ENCODE results near the gene LRRC59. TPM values are rescaled to one million over a fixed set of nuclear protein-coding genes. Genes with fewer than 3 reads are reported as not detected.

LRRC59 gene
- total RNA-seq, 1 experiment from 2014 or later, result 306 TPM

- TF ChIP-seq CTCF (IDR thresholded peaks at IDR 0.05; ENCODE audit: unreplicated experiment), result no peak
- intact Hi-C loops (cut with micrococcal nuclease), result no loop called here
- ChIA-PET POLR2A (interaction anchor here (0.5 to 2.9 kb wide), 15 partner anchors 8 to 169 kb away, joined by 3 to 15 read pairs (median 4); partner anchors contain the start of genes EME1, LRRC59, MRPL27 and RSAD1), CTCF (interaction anchor here (0.6 to 2.0 kb wide), 6 partner anchors 14 to 435 kb away, joined by 3 to 7 read pairs (median 3); no protein-coding TSS in a partner anchor)
- no peaks in the 10 kb centered on the region for H3K9me3 Mint-ChIP-seq (ENCODE audit: unreplicated experiment)
- H3K36me3 Mint-ChIP-seq (ENCODE audit: insufficient read depth, unreplicated experiment), result no peaks in the 10 kb centered on the region
- no peak for DNase-seq (ENCODE audit: unreplicated experiment)
- BruUV-seq (replicated peaks), result no TSS peak
- H3K4me1 Mint-ChIP-seq (ENCODE audit: insufficient read depth, unreplicated experiment), result peaks cover 22% of the 10 kb centered on the region
- no peaks in the 10 kb centered on the region for H3K27me3 Mint-ChIP-seq (ENCODE audit: insufficient read depth, unreplicated experiment)
- peak overlapping the region; percentile 90 for H3K27ac Mint-ChIP-seq (ENCODE audit: low read depth, unreplicated experiment)
- peak overlapping the region; percentile 88 for H3K4me3 Mint-ChIP-seq (ENCODE audit: unreplicated experiment)
Measured at GRCh38 chr17:50347117-50347893, 50.0 kb downstream of the LRRC59 start.

DNA sequence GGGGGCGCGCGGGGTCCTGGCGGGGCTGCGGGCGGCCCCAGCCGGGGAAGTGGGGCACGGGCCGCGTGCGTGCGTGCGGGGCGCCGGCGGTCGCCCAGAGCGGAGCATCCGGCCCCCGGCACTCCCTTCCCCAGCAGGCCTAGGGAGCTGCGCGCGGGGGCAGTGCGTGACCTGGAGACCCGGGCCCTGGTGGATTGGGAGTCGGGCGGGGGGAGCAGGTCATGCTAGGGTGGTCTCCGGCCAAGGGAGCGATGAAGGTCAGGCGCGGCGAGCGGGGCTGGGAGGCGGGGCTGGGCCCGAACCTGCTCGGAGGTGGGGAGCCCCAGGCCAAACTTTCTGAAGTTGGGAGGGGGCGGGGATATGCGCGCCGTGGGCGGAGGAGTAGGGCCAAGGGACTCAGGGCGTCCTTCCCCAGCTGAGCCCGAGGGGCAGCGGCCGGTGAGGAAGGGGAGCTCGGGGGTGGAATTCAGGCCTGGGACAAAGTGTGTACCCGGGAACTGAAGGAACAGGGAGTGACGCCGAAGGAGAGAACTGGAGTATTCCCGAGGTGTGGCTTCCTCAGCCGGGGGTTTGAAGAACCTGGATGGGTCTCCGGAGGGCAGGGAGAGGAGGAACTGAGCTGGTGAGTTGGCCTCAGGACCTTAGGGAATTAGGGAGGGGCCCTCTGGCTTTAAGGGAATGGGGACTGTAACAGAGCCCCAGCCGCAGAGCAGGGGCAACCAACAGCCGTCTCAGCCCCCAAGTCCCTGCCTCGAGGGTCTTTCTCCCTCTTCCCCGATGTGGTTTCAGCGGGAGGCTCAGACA lies 50.8 kb downstream of the LRRC59 start:
- ChIA-PET POLR2A (interaction anchor here (0.6 to 2.9 kb wide), 16 partner anchors 9 to 168 kb away, joined by 3 to 15 read pairs (median 4); partner anchors contain the start of genes EME1, LRRC59, MRPL27 and RSAD1), CTCF (interaction anchor here (0.5 to 2.0 kb wide), 2 partner anchors 16 to 285 kb away, joined by 3 to 7 read pairs; no protein-coding TSS in a partner anchor)
- no peaks in the 10 kb centered on the region for H3K9me3 Mint-ChIP-seq (ENCODE audit: unreplicated experiment)
- H3K4me3 Mint-ChIP-seq (ENCODE audit: unreplicated experiment), result peak overlapping the region; percentile 88
- no TSS peak for BruUV-seq (replicated peaks)
- peak; percentile 47 for DNase-seq (ENCODE audit: unreplicated experiment)
- no peak for TF ChIP-seq CTCF (IDR thresholded peaks at IDR 0.05; ENCODE audit: unreplicated experiment)
- peaks cover 15% of the 10 kb centered on the region for H3K4me1 Mint-ChIP-seq (ENCODE audit: insufficient read depth, unreplicated experiment)
- intact Hi-C loops (cut with micrococcal nuclease), result no loop called here
- H3K36me3 Mint-ChIP-seq (ENCODE audit: insufficient read depth, unreplicated experiment), result no peaks in the 10 kb centered on the region
- H3K27ac Mint-ChIP-seq (ENCODE audit: low read depth, unreplicated experiment), result peak overlapping the region; percentile 90
- H3K27me3 Mint-ChIP-seq (ENCODE audit: insufficient read depth, unreplicated experiment), result no peaks in the 10 kb centered on the region

DNA sequence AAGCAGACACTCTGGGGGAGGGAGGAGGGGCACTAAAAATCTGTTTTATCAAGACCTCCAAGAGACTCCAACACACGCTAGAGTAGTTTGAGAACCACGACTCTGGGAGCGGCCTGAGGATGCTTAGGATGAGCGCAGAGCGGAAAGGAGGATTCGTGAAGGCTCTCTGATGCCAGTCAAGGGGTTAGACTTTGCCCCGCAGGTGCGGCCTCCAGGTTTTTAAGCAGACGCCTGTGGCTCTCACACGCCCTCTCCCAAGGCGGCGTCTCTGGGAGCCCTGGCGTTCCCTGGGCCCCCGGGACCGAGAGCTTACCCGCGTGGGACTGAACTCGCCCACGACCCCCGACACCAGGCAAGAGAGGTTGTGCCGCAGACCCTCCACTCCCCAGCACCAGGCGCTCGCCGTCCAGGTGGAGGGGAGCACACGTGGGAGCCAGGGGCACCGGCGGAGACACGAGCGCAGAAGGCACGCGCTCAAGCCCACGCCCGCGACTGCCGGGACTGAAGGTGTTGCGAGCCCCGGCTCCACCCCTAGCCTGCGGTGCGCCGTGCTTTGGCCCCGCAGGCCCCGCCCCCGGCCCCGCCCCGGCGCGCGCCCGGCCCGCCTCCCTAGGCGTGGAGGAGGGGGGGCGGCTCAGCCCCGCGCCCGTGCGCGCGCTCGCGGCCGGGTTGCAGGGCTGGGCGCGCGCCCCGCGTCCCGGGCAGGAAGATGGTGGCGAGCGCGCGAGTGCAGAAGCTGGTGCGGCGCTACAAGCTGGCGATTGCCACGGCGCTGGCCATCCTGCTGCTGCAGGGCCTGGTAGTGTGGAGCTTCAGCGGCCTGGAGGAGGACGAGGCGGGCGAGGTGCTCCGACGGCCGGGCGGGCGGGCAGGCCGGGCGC lies 51.7 kb downstream of the LRRC59 start, which contains the start of gene XYLT2:
Gene XYLT2, plus strand, starts transcription at position 695 of the 881 bp plus-strand sequence. Its CDS starts 15 bp downstream, at position 710.
- peaks cover 14% of the 10 kb centered on the region for H3K4me1 Mint-ChIP-seq (ENCODE audit: insufficient read depth, unreplicated experiment)
- CTCF ChIA-PET, result interaction anchor here (0.5 to 2.0 kb wide), 3 partner anchors 17 to 286 kb away, joined by 3 to 7 read pairs (median 4); no protein-coding TSS in a partner anchor
- no peaks in the 10 kb centered on the region for H3K27me3 Mint-ChIP-seq (ENCODE audit: insufficient read depth, unreplicated experiment)
- intact Hi-C loops (cut with micrococcal nuclease), result no loop called here
- POLR2A ChIA-PET, result interaction anchor here (0.6 to 2.9 kb wide), 12 partner anchors 10 to 167 kb away, joined by 3 to 15 read pairs (median 6); partner anchors contain the start of genes LRRC59 and RSAD1
- H3K4me3 Mint-ChIP-seq (ENCODE audit: unreplicated experiment), result peak within 1 kb of the TSS; percentile 88
- DNase-seq (ENCODE audit: unreplicated experiment), result peak; percentile 78
- peak within 1 kb of the TSS; percentile 90 for H3K27ac Mint-ChIP-seq (ENCODE audit: low read depth, unreplicated experiment)
- BruUV-seq (replicated peaks), result TSS peak; percentile 45
- TF ChIP-seq CTCF (IDR thresholded peaks at IDR 0.05; ENCODE audit: unreplicated experiment), result no peak
- no peaks in the 10 kb centered on the region for H3K9me3 Mint-ChIP-seq (ENCODE audit: unreplicated experiment)
- no peaks in the 10 kb centered on the region for H3K36me3 Mint-ChIP-seq (ENCODE audit: insufficient read depth, unreplicated experiment)
